Sigmoid colon (tissue), 7 donors: ENCODE measurements around the gene HARS1. TPM values are rescaled to one million over a fixed set of nuclear protein-coding genes. Genes with fewer than 3 reads are reported as not detected.

Experiments
- DNase-seq: peaks from one replicate; pipeline ENCODE4 v3.0.0-alpha.2; 2019
- H3K27ac ChIP-seq, 4 donors: fragments of 200-600 bp; sonication (generic); one replicate each; pipeline ENCODE4 v1.5.1; 2016 to 2019; ENCODE audit warnings: mild to moderate bottlenecking in 1 of 4
- H3K27me3 ChIP-seq, 3 donors: fragments of 200-600 bp; sonication (generic); one replicate each; pipeline ENCODE4 v1.5.1; 2019; ENCODE audit warnings: mild to moderate bottlenecking in 1 of 3
- H3K36me3 ChIP-seq, 4 donors: fragments of 200-600 bp; sonication (generic); one replicate each; pipeline ENCODE4 v1.5.1; 2016 to 2019
- H3K4me1 ChIP-seq, 4 donors: fragments of 200-600 bp; sonication (generic); one replicate each; pipeline ENCODE4 v1.5.1; 2017 to 2019
- H3K4me3 ChIP-seq, 4 donors: fragments of 200-600 bp; sonication (generic); one replicate each; pipeline ENCODE4 v1.5.1; 2017 to 2019; ENCODE audit warnings: mild to moderate bottlenecking in 2 of 4, moderate library complexity in 1 of 4
- H3K9me3 ChIP-seq, 4 donors: fragments of 200-600 bp in 3 of 4; sonication (generic) in 3 of 4; one replicate each; pipeline versions ENCODE4 v1.5.1 to v1.6.1; 2013 to 2019
- CTCF ChIP-seq, 4 experiments: fragments of 450-650 bp in 3 of 4; fragments of 200-600 bp in 1 of 4; IDR thresholded peaks; one replicate each; pipeline ENCODE4 v1.5.1; 2016 to 2019; ENCODE audit warnings: antibody characterized with exemption in 4 of 4, mild to moderate bottlenecking in 3 of 4, moderate library complexity in 2 of 4
- EP300 ChIP-seq, 4 donors: sonication (generic); formaldehyde crosslinking; IDR thresholded peaks; one replicate each; pipeline ENCODE4 v1.6.1; 2017; ENCODE audit warnings: antibody characterized with exemption in 4 of 4
- POLR2A ChIP-seq, 2 donors: fragments of 450-650 bp; IDR thresholded peaks; one replicate each; pipeline ENCODE4 v1.6.1; 2016; ENCODE audit warnings: antibody characterized with exemption in 2 of 2, mild to moderate bottlenecking in 2 of 2, moderate library complexity in 2 of 2
- POLR2AphosphoS5 ChIP-seq, 4 donors: sonication (generic); formaldehyde crosslinking; IDR thresholded peaks; one replicate each; pipeline ENCODE4 v1.6.1; 2017; ENCODE audit warnings: antibody characterized with exemption in 4 of 4
- WGBS, 2 donors: extraction: QIAGEN DNeasy Blood & Tissue Kit; methylation state at CpG; one replicate each; pipeline ENCODE4 v1.1.7; 2013; 5-methylcytosine and 5-hydroxymethylcytosine counted together
- intact Hi-C: fragments of 100-400 bp; cut with DNase I; formaldehyde crosslinking; loops from one replicate; pipeline ENCODE4 v1.15.1; 2023
- polyA plus RNA-seq, 3 donors: library from polyadenylated mRNA; stranded (reverse); fragments of 200-250 nt; gene quantifications; one replicate each; pipeline ENCODE4 v1.2.3, GENCODE V29; 2013
- total RNA-seq, 4 donors: library from RNA; depleted of rRNA; stranded (reverse); fragments of >200 nt; gene quantifications; one replicate each; pipeline ENCODE4 v1.1.0, GENCODE V29; 2016
- donor health status: healthy with polysubstance abuse.
- donor health status: Bipolar disorder and iron deficiency.
- donor health status: healthy.

Gene HARS1
- total and polyA plus RNA-seq, 7 donors: 35.2 to 60.2 (median 41.0) TPM

- no peak for DNase-seq
- no peaks in the 10 kb centered on the region for H3K27me3 ChIP-seq
- intact Hi-C loops: loop anchor here (5.0 kb wide), 3 partner anchors 47 to 292 kb away; partner anchors contain the start of genes ANKHD1, EIF4EBP3, IK and NDUFA2
- no peaks in the 10 kb centered on the region for H3K9me3 ChIP-seq
- H3K27ac ChIP-seq: no peak overlapping the region
- H3K4me3 ChIP-seq: no peak overlapping the region
- no peak for TF ChIP-seq POLR2AphosphoS5 (IDR thresholded peaks at IDR 0.05)
- no peak for TF ChIP-seq EP300 (IDR thresholded peaks at IDR 0.05)
- TF ChIP-seq CTCF (IDR thresholded peaks at IDR 0.05): no peak
- no peak for TF ChIP-seq POLR2A (IDR thresholded peaks at IDR 0.05)
- WGBS, 2 donors: 82 to 83% methylated on average over 5 of the region's 5 CpGs
- H3K4me1 ChIP-seq: peaks cover 0 to 35% (median 26%) of the 10 kb centered on the region in 4 donors
- H3K36me3 ChIP-seq: peaks cover 28 to 61% (median 50%) of the 10 kb centered on the region in 4 donors
Observed at GRCh38 chr5:140694276-140694675, 3.1 kb upstream of the HARS1 start.

GRCh38 chr5:140690376-140690932 lies 716 bp downstream of the HARS1 start:
- Histone ChIP-seq H3K4me1 (peaks cover 0 to 35% (median 26%) of the 10 kb centered on the region in 4 donors), H3K9me3 (no peaks in the 10 kb centered on the region), H3K27me3 (no peaks in the 10 kb centered on the region), H3K4me3 (peak overlapping the region; percentile 48 to 87 (median 76)), H3K27ac (peak overlapping the region; percentile 80 to 88 (median 83)), H3K36me3 (peaks cover under 1 to 47% (median 19%) of the 10 kb centered on the region in 4 donors)
- 43 to 56% methylated on average over 8 of the region's 8 CpGs for WGBS, 2 donors
- intact Hi-C loops: loop anchor here (2.0 to 5.0 kb wide), 4 partner anchors 26 to 288 kb away; partner anchors contain the start of genes ANKHD1, EIF4EBP3, IK and NDUFA2
- no peak for TF ChIP-seq CTCF (IDR thresholded peaks at IDR 0.05)
- TF ChIP-seq EP300 (IDR thresholded peaks at IDR 0.05): no peak
- no peak for TF ChIP-seq POLR2AphosphoS5 (IDR thresholded peaks at IDR 0.05)
- TF ChIP-seq POLR2A (IDR thresholded peaks at IDR 0.05): no peak
- DNase-seq: no peak

GRCh38 chr5:140678993-140679392 lies 12.2 kb downstream of the HARS1 start:
- Histone ChIP-seq H3K4me1 (no peaks in the 10 kb centered on the region), H3K4me3 (no peak overlapping the region), H3K27ac (no peak overlapping the region), H3K36me3 (peaks cover 20 to 94% (median 40%) of the 10 kb centered on the region in 4 donors), H3K9me3 (no peaks in the 10 kb centered on the region), H3K27me3 (no peaks in the 10 kb centered on the region)
- WGBS, 2 donors: 96 to 97% methylated on average over 7 of the region's 7 CpGs
- TF ChIP-seq POLR2A (IDR thresholded peaks at IDR 0.05) (no peak), POLR2AphosphoS5 (IDR thresholded peaks at IDR 0.05) (no peak), EP300 (IDR thresholded peaks at IDR 0.05) (no peak), CTCF (IDR thresholded peaks at IDR 0.05) (no peak)
- intact Hi-C loops: no loop called here
- DNase-seq: no peak

- 72 to 92% methylated on average over 3 of the region's 3 CpGs for WGBS, 2 donors
- Histone ChIP-seq H3K9me3 (no peaks in the 10 kb centered on the region), H3K27ac (no peak overlapping the region), H3K36me3 (peaks cover 20 to 88% (median 40%) of the 10 kb centered on the region in 4 donors), H3K4me3 (no peak overlapping the region), H3K27me3 (no peaks in the 10 kb centered on the region), H3K4me1 (peaks cover 0 to 2% (median 0%) of the 10 kb centered on the region in 4 donors)
- intact Hi-C loops: no loop called here
- DNase-seq: no peak
- TF ChIP-seq POLR2AphosphoS5 (IDR thresholded peaks at IDR 0.05) (no peak), CTCF (IDR thresholded peaks at IDR 0.05) (no peak), EP300 (IDR thresholded peaks at IDR 0.05) (no peak), POLR2A (IDR thresholded peaks at IDR 0.05) (no peak)
Observed at GRCh38 chr5:140677947-140678346, 13.2 kb downstream of the HARS1 start.
